CD4-positive, alpha-beta T cell treated with Interleukin-21 for 1 hour (primary cell): Measurements from ENCODE around the gene NPR3.

Experiments used
- DNase-seq: peaks from one replicate; pipeline ENCODE4 v3.0.0-alpha.2; 2020

The NPR3 gene

GRCh38 chr5:32710550-32711361, at the start of gene NPR3:
Gene NPR3 (plus strand): TSS chr5:32711321. CDS start chr5:32711777, 456 bp downstream.
- no peak for DNase-seq

- no peak for DNase-seq
Observed at GRCh38 chr5:32664523-32664922, 46.6 kb upstream of the NPR3 start.

DNA sequence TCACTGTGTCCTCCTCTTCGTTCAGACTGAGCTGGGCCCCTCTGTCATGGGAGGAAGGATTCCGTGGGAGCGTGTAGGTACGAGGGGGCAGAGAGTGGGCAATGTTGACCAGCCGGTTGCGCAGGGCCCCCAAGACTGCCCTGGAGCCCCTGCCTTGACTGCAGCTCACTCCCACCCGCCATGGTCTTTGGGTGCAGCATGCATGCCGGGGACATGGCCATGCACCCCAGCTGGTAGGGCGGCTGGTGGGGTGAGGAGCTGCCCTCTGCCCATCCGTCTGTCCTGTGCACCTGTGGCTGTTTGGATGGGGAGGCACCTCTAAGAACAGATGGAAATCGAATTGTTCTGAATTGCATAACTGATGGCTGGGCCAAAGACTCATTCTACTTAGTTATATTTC, 42.6 kb upstream of the NPR3 start:
- no peak for DNase-seq

DNA sequence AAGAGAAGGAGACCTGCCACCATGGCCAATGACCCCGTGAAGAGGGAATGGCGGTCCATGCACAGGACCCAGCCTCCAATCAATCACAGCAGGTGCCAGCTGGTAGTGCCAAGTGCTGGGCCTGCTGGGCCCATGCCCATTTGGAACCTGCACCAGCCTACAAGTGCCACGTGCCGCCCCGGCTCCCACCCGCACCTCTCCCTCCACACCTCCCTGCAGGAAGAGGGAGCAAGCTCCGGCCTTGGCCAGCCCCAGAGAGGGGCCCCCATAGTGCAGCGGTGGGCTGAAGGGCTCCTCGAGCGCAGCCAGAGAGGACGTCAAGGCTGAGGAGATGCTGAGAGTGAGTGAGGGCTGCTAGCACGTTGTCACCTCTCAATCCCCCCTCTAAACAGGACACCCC, 37.8 kb upstream of the NPR3 start:
- DNase-seq: no peak

- DNase-seq: no peak
Observed at GRCh38 chr5:32677023-32677422, 34.1 kb upstream of the NPR3 start.

DNA sequence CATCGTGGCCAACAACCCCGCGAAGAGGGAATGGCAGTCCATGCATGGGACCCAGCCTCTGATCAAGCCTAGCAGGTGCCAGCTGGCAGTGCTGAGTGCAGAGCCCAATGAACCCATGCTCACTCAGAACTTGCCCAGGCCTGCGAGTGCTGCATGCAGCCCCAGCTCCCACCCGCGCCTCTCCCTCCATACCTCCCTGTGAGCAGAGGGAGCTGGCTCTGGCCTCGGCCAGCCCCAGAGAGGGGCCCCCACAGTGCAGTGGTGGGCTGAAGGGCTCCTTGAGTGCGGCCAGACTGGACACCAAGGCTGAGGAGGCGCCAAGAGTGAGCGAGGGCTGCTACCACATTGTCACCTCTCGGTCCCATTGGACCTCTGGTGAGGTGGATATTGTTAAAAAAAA, 32.6 kb upstream of the NPR3 start:
- DNase-seq: no peak

GRCh38 chr5:32679218-32679617, 31.9 kb upstream of the NPR3 start:
- DNase-seq: no peak

DNA sequence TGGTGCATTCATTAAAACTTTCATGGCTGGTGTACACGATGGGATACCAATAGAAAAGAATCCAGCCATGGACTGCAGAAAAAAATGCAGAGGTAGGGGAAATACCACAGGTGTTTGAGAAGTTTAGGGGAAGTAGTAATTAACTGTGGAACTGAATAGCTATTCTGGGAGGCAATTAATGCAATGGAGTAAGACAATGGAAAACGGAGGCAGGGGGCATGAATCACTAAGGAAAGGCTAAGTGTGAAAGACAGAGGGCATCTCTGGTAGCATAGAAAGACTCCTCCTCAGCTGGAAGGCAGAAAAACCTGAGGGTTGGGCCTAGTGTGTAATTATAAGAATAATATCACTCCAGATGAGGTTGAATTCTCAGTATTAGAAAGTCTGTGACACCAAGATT, 30.9 kb upstream of the NPR3 start:
- no peak for DNase-seq

DNA sequence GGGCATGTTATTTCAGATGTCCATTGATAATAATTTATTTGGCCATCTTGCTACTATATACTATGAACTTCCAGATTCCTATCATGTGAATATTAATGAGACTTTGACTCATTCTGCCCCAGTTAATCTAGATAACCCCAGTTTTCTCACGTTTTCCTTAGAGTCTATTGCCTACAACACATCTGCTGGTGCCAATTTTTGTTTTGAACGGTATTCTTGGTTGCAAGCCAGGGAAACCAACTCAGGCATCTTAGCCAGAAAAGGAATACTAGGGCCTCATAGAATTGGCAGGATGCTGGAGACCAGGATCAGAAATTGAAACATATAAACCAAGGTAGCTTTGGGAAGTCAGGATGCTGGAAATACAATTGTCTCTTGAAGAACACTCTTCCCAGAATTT, 28.0 kb upstream of the NPR3 start:
- DNase-seq: no peak

GRCh38 chr5:32684260-32684659, 26.9 kb upstream of the NPR3 start:
- no peak for DNase-seq

DNA sequence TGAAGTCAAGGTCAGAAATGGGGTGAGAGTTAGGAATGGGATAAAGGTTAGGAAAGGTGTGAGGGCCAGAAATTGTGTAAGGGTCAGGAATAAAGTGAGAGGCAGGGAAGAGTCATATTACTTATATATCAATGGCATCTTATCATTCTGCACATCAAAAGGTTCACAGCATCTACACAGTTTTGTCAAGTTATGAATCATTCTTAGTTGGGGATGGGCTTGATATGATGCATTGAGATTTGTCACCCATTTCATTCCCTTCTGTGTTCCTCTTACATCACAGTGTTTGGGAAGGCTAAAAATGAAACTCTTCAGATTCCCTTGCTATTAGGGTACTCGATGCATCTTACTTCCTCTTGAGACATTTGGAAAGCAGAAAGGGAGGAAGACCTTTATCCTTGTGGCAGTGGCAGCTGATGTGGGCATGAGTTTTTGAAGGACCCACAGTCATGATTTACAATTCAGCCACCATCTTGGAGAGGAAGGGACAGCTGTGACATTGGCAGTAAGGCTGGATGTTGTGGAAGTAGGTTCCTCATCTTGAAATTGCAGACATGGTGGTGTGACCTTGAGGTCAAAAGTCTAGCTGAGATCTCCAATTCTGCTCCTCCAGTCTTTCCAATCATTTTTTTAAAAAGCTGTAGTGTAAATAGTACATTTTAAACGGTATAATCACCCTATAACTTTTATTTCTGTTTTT, 24.2 kb upstream of the NPR3 start:
- no peak for DNase-seq

GRCh38 chr5:32687499-32687831, 23.7 kb upstream of the NPR3 start:
- DNase-seq: no peak

- DNase-seq: no peak
Observed at GRCh38 chr5:32690153-32690552, 21.0 kb upstream of the NPR3 start.

DNA sequence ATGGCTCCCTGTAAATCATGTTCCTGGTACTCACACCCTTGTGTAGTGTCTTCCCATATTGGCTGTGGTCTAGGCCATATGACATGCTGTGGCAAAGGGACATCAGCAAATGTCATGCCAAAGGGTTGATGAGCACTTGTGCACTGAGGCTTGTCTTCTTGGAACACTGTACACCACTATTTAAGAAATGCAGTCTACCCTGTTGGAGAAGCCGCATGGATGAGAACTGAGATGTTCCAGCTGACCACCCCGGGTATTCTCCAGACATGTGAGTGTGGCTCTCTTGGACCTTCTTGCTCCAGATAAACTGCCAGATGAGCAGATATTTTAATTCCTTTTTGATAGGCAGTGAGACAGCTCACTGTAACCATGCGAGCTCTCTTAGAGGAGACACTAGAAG, 20.5 kb upstream of the NPR3 start:
- DNase-seq: no peak

DNA sequence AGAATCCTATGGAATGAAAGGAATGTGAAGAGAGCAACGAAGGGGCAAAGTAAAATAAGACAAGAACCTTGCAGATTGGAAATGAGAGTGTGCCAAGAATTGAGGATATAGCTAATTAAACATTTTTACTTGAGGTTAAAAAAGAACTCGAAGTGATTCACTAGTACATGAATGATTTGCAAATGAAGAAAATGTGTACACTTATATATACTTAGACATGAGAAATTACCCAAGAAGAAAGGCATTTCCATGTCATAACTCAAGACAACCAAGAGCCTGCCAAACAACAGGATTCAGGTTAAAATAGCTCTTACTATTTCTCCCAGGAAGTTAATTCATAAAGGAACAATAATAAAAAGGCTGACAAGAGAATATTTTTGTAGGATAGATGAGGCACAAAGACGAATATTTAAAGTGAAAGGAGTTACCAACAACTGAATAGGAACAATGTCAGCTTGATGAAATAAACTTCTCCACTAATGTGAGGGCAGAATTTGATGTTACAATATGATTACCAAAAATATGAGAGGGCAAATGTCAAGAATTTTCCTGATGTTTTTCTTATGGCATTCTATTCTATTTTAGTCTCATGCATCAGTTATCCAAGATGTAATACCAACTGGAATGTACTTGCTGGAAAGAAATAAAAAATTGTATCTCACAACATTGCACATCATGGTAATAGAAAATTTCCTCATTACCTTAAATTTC, 18.9 kb upstream of the NPR3 start:
- no peak for DNase-seq

DNA sequence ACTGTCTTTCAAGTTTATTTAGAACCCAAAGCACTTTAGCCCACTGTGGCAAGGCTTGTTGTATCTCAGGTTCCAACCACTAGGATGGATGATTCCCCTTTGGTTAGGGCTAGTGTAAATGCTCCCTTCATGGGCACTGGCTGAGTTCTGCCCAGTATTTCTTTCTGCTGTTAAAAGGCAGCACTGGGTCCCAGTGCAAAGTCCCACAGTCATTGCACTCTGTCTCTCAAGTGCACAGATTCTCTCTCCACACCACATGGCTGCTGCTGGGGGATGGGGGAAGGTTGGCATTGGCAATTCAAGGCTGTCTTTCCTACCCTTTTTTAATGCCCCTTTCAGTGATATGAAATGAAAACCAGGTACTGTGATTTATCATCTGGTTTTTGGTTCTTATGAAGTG, 7.2 kb upstream of the NPR3 start:
- DNase-seq: no peak

GRCh38 chr5:32707418-32707997, 3.6 kb upstream of the NPR3 start:
- DNase-seq: no peak

GRCh38 chr5:32708949-32709348, 2.2 kb upstream of the NPR3 start:
- DNase-seq: no peak

- DNase-seq: peak; percentile 5
Observed at GRCh38 chr5:32709750-32710549, 1.2 kb upstream of the NPR3 start.

DNA sequence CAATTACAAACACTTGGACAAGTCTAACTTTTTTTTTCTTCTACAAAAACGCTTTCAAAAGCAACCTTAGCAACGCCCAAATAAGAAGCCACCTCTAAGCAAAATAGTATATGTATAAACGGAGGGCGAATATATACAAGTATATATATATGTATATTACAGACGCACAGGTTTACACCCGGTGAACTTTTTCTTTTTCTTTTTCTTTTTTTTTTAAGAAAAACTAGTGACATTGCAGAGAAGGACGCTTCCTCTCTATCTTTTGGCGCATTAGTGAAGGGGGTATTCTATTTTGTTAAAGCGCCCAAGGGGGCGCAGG, 200 bp downstream of the NPR3 start:
- no peak for DNase-seq

GRCh38 chr5:32711681-32712480, 760 bp downstream of the NPR3 start:
- no peak for DNase-seq
